Measurements from ENCODE around the gene PRKCE. TPM values are rescaled to one million over a fixed set of nuclear protein-coding genes. Genes with fewer than 3 reads are reported as not detected.

PRKCE gene
- total RNA-seq, 1 donor from 2014 or later = 46.5 TPM

DNA sequence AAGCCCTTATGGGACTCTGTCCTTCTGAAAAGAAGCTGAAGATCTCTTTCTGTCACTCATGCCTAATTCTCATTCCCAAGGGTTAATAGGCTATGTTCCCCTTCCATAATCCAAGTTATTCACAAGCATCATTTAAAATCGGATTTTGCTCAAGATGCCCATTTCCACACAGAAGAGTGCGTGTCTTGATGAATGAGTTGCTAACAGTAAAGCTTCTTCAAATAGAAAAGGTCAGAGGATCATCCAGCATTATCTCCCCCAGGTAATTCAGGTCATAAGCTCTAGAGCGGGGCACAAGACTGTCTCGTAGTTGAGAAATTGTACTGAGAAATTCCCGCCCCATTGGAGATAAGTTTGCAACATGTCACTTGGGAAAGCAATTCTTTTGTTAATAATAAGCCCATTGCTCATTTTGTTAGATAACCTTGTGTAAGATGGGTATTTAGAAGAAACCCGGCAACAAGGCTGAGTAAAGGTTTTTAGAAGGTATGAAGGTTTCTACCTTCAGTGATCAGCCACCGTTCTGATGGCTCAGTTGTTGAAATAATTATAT, 355.1 kb downstream of the PRKCE start:
- no peak for DNase-seq

DNA sequence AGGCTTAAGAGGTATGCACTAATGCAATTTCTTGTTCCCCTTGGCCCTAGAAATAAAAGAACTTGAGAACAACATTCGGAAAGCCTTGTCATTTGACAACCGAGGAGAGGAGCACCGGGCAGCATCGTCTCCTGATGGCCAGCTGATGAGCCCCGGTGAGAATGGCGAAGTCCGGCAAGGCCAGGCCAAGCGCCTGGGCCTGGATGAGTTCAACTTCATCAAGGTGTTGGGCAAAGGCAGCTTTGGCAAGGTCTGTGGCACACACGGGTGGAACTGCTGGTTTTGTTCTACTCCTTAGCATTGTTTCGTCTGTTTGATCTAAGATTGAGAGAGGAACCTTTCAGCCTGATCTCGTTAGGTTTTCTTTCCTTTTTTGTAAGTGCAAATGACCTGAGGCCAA, 355.9 kb downstream of the PRKCE start:
- no peak for DNase-seq

DNA sequence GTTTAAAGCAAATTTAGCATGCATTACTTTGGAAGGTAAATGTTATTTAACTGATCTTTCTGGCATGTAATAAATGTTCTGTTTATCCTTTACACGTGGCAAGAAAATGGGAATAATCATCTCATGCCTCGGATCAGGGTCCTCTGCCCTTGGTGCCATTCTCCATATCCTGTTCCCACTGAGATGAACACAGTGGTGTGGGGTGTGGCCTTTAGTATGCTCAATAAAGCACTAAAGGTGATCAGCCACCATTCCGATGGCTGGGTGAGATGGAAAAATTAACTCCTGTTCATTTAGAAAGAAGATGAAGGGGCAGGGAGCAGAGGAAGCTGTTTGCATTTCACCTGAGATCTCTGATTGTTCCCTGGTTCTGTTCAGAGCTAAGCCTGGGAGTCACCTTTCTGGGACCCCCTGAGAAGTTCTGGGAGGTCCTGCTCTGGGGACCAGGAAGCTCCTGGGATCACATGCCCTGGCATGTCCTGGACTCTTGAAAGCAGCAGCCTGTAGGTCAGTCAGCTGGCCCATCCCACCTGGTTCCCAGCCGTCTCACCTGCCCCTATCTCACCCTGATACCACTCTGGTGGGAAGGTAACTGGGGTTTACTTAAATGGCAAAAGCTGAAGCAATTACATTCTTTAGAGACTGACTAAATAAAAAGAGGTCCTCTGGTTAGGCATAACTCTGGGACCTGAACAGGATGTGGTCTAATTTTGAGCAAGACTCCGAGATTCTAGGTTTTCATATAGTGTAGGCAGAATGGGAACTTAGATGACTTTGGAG, 356.8 kb downstream of the PRKCE start:
- no peak for DNase-seq

DNA sequence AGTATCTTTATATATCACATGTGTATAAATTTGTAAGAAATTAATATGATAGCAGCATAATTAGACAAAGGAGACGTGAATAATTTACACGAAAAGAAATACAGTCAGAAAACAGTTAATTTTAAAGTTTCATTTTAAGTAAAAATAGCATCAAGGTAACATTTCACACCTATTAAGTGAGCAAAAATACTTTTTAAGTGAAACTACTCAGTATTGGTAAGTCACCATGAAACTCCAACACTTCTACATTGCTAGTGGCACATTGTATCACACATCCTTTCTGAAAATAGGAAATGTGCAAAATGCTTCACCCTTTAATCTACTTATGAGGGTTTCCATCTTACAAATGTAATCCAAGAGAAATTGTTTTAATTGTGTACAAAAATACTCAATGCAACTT, 357.8 kb downstream of the PRKCE start:
- no peak for DNase-seq

DNA sequence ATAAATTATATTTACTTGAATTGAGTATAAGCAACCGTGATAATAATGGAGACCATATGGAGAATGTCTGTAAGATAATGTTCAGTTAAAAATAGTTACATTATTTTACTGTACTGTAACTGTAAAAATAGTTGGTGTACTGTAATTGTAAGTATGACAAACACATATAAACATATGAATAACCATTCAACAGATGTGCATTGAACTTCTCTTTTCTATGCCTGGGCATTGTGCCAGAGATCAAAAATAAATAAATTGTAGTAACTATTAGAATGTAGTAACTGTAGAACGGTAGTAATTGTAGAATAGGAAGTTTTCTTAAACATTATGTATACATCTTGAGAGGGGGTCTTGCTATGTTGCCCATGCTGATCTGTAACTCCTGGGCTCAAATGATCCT, 358.3 kb downstream of the PRKCE start:
- DNase-seq = no peak

DNA sequence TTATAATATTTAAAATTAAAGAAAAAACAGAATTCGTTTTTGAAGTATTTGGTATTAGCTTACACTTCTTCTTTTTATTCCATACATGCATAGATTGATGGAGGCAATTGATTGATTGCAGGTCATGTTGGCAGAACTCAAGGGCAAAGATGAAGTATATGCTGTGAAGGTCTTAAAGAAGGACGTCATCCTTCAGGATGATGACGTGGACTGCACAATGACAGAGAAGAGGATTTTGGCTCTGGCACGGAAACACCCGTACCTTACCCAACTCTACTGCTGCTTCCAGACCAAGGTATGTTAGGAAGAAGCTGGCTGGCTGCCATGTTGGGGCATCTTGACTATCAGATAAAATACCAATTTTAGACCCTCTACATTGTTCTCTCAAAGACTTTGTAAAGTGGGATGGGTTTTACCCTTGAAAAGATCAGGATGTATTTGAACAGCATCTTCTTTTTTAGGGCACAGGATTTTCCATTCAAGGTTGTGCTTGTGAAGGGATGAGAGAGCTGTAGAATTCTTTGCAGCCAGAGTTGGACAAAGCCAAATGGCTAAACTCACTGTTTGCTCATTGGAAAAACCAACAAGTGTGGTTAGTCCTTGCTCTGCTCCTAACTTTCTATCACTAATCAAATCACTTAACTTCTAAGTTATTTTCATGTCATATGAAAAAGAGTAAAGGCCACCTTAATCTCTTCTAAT, 358.9 kb downstream of the PRKCE start:
- no peak for DNase-seq

DNA sequence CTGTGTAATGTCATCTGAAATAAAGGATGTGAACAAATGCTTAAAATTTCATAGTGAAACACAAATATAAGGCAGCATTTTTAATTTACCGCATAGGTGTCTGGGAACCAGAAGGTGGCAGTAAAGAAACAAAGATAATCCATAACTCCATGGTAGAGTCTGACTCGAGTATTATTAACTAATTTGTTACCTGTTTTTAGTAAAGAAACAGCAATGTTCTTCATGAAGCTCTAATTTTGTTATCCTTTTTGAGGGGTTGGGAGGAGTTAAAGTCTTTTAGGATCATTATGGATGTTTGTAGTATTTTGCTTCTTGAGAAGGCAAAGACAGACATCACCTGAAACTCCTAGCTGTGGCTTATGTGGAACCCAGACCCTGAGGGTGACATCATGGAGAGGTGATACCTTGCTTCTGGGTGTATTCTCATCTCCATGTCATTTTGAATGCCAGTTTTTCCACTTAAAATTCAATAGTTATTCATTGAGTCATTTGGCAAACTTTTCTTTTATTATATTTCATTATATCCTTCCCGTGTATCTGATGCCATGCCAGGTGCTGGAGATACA, 359.5 kb downstream of the PRKCE start:
- DNase-seq = peak; percentile 79

DNA sequence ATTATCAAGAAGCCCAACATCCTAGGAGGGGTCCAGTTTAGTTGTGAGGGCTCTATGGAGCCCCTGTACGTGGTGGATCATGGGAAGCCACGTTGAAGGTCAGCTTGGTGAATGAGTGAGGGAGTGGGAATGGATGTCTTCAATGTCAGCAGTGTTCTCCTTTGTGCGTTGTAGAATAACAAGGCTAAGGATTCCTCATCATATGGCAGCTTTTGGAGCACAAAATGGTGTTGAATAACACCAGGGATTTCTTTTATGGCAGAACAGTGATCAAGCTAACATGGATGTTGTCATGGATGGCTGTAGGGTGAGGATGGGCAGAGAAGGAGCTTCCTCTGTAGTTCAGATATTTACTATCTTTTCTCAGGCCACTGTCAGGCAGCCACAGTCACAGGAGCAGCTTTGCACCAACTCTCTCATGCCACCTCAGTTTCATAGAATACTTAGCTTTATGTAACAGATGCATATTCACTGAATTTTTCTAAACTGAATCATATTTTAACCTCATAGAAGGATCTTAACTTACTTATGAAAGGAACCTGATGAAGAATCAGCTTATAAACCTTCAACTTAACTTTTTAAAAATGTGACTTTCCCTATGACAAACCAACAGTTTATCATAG, 361.3 kb downstream of the PRKCE start:
- no peak for DNase-seq

DNA sequence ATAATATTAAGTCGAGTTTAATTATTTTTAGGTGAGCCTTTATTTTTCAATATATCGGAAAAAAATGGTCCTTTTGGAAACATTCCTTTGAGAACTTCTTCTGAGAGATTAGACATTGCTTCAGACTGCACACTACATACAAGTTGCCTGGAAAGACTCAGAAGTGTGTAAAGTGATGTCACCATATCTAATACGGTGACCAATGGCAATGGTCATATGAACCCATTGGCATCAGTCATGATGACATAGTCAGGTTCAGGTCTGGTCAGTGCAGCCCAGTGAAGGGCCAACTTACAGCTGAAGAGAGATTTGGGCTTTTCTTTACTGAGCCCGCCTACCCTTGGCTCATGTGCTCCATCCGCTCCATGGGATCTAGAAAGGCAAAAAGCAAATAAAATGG, 362.3 kb downstream of the PRKCE start:
- DNase-seq = no peak

DNA sequence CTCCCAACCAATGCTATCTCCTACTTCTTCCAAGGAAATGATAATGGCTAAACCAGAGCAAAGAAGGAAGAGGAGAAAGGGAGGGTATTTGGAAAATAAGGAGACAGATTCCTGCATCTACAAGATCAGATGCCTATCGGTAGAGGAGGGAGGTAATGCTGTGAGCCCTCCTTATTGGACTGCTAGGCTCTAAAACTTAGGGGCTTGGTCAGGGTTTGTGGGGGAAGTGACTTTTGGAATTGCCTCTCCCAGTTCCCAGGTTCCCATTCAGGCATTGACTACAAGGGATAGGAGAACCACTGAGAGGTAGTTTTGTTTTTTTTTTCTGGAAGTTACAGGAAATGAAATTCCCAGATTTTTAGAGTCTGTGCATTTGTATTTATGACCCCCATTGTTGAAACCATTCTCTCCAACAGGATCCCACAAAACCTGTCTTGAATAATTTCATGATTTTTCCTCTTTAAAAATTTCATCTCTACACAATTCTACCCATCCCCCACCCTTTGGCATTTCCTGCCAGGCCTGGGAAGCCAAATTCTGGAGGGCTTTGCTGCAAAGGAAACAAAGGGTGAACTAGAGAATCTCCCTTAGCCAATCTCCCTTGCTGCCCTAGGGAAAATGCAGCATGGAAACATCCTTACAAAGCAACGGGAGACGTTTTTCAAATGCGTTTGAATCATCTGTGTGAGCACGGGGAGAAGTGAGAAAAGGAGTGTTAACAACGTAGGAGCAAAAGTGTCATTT, 363.6 kb downstream of the PRKCE start:
- peak; percentile 79 for DNase-seq

DNA sequence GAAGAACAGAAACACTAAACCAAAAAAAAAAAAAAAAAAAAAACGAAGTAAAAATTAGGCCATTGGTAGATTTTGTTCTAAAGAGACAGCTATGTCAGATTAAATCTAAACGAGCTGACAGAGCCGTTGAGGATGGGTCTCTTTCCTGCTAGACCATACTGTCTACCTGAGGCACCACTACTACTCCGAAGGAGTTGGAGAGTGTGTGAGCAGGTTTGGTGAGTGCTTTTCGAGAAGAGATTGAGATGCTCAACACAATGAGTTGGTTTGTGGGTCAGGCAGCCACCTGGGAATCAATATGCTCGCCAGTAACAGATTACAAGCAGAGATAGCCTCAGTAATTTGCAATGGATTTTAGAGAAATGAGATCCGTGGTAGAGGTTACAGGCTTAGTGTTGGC, 364.2 kb downstream of the PRKCE start:
- DNase-seq = no peak

DNA sequence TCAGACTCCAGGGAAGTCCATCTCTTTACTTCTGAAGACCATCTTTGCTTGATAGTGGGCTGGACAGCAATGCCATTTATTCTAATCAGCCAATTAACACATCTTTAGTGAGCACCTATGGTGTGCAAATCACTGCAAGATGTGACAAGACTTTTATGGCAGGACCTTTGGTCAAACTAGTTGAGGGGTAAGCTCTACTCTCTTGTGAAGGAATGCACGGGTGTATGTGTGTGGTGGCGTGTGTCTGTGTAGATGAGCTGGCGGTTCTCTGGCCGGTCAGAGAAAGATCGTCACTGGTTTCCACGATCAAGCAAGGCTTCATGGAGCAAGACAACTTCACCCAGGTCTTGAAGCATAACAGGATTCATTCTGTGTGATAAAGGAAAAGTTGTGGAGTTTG, 364.6 kb downstream of the PRKCE start:
- DNase-seq = no peak

DNA sequence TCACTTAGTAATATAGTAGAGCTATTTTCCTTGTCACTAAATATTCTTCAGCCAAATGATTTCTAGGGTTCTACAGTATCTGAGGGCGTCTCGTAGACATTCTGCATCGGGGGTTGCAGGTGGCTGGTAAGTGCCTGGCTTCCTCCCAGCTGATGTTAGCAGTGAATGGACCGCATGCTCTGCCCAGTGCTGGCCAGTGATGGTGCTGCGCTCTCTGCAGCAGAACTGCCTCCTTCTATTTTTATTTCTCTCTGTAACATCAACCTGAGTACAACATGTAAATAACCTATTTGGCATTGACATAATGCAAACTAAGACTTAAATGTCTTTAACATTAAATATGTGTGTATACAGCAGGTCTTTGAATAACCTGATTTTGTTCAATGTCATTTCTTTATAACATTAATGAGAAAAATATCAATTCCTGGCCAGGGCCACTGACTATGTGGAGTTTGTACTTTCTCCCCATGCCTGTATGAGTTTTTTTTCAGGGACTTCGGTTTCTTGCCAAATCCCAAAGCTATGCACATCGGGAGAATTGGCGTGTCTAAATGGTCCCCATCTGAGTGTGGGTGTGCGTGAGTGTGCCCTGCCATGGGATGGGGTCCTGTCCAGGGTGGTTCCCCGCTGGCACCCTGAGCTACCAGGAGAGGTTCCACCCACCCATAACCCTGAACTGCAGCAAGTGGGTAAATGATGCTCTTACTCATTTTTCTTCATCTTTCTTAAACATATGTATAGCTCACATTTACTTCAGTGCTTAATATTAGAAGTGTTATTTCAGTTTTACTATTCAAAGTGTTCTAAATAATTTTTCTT, 367.5 kb downstream of the PRKCE start:
- no peak for DNase-seq

DNA sequence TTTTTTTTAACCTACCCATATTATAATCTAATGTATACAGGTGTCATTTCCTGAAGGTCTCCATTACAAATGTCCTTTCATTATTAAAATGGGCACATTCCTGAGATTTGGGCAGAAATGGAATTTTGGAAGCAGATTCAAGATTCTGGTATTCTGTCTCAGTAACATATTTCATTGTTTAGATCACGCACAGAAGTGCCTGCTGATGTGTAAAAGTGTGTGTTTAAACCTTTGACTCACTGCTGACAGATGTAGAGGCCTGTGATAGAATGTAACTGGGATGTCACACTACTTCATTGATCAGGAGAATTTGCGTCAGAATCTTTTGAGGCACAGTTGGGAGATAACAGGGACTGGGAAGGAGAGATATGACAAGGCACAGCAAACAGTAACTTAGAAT, 368.9 kb downstream of the PRKCE start:
- DNase-seq = no peak

DNA sequence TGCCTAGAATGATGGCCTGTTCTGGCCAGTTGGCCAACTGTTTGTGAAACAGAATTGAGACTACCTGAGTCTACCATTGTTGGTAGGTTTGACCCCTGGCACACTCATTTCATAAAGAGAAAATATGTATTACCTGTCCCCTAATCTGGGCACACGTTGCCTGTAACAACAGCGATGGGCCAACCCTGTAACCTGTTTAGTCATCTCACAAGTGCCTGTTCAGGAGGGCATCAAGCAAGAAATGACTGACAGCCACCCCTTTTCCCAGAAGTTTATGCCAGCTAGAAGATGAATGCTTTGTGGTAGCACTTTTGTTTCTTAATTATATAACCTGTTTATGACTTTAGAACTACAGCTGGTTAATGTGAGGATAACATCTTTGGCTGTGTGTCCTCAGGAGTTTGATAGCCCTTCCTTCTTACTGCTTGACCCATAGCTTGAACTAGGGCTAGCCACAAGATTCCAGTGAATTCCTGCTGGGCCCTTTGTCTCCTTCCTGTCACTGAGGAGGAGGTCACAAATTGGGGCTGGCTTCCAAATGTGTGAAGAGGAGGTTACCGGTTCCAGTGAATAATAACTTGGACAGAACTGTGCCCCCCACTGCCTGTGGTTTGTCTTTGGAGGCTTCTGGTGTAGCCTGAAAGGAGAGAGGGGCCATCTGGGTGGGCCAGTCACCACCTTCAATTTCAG, 371.8 kb downstream of the PRKCE start:
- DNase-seq = no peak

DNA sequence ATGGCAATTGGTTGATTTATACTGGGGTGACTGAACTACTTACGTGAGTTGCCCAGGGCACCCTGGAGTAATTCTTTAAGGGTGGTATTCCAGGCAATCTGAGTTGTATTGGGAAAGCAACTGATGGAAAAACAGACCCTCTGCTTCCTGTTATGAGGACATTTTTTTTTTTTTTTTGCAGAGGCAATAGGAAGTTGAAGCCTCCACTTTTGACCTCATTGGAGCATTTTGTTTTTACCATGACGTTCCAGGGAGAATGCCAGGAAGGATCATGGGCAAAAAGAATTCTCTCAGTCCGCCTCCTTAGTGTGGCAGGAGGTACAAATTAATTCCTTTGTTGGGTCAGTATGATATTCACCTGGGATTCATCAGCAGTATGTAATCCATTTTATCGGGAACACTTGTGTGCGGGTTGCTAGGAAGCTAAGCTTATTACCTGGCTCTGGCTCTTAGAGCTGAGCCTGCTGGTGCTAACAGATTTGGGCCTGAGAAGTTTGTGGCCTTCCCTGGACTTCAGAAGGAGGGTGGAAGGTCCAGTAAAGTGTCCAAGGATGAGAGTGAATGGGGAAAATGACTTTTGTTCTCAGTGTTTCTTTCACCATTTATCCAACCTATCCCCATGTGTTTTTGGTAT, 372.8 kb downstream of the PRKCE start:
- DNase-seq = peak; percentile 66

DNA sequence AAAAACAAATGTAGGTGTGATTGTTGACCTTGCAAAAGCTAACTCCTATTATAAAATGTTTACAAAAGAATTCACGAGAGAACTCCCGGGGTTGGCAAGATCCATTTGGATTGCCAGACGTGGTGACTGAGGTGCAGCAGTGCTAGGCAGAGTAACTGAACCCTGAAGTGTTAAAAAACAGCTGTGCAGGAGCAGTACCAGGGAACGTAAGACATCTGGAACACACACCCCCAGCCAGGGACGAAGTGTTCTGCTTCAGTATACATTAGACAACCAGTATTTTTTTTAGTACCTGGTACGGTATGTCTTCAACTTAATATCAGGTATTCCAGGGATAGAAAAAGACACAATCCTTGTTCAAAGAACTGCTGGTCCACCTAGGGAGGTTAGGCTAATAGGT, 373.6 kb downstream of the PRKCE start:
- DNase-seq = no peak

DNA sequence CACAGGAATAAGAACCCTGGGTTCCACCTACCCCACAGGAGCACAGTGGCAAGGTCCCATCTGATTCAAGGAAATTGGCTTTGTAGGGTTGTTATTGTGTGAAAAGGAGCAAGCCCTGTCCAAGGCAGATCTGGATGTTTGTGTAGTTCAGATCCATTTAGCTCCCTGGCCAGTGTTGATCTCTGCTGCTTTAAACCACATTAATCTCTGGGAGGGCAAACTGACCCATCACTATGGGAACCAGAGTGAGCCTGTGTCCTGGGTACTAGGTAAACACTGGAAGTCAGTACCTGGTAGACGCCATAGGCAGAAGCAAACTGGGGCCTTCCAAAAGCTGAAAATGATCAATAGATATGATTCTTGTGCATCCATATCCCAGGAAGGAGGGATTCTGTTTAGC, 374.2 kb downstream of the PRKCE start:
- DNase-seq = no peak

DNA sequence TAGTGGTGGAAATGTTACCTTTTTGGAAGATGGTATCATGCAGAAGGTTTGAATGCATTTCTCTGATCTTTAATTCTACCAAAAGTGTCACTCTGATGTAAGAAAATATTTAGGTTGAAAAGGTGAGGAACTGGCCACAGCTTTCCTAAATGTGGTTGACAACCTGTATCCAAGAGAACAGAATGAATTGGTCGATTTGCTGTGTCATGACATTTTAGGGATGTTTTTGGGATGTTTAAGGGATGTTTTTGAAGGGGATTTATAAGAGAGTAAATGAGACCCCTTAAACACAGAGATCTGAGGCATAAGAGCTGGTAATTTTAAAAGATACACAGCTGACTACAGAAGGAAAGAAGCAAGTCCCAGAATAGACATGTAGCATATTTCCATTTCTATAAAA, 375.0 kb downstream of the PRKCE start:
- DNase-seq = no peak

DNA sequence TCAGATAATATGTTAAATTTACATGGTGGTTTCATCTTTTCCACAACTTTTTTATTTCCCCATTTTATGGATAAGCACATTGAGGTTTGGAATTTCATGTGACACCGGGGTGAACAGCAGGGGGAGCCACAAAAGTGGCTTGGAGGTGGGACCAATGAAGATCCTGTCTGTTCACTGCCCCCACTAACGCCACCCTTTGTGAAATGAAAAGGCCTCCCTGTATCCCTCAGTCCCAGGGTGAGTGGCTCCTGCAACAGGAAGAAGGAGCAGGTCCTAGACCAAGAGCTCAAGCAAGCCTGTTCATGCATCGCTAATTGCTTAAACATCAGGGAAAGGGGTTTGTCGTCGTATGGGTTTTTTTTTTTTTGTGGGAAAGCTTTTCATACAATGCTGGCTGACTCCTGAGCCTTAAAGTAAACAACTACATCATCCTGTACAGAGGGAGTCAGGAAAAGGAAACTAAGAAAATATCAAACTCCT, 377.9 kb downstream of the PRKCE start:
- peak; percentile 95 for DNase-seq
